GM21825 (cell line): ENCODE data around the gene S100A7A.
"Not testable (repeated sequence)": the region's sequence is repeated elsewhere in the genome, so short reads cannot be mapped to it uniquely, and the experiment has no call there.

Experiments used
- ATAC-seq: cut with Tn5 transposase; IDR thresholded peaks from one replicate; pipeline ENCODE4 v1.9.1; 2021; ENCODE audit warnings: mild to moderate bottlenecking, moderate library complexity; ENCODE audit not compliant: unreplicated experiment

S100A7A gene

GRCh38 chr1:153456396-153456795 is 40.1 kb downstream of the S100A7A start:
- ATAC-seq = no peak

DNA sequence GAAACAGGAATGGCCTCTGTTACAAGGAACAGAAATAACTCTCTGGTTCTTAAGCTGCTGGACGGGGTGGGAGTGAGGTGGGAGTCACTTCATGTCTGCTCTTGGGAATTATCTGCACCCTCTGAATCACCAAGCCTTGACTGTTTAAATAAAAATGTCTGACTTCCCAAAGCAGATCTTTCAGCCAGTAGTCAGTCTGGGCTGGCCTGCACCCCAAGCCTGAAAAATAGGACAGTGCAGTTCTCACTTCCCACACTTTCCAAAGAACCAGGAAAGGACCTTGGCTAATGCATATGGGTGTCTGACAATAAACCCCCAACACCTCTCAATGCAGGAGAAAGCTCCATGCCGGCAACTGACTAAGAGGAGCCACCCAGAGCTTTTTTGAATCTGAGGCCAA is 43.3 kb downstream of the S100A7A start:
- no peak for ATAC-seq

GRCh38 chr1:153460551-153460950 is 44.2 kb downstream of the S100A7A start, which contains the start of gene S100A7:
Gene S100A7 (minus strand): TSS chr1:153460651. CDS start chr1:153459013, 1,638 bp downstream.
- no peak for ATAC-seq

GRCh38 chr1:153462741-153463140 is 46.4 kb downstream of the S100A7A start:
- not testable (repeated sequence) for ATAC-seq

GRCh38 chr1:153465811-153466636 is 49.7 kb downstream of the S100A7A start:
- ATAC-seq = no peak

- ATAC-seq = no peak
Measured at GRCh38 chr1:153466908-153467307, 50.6 kb downstream of the S100A7A start.

DNA sequence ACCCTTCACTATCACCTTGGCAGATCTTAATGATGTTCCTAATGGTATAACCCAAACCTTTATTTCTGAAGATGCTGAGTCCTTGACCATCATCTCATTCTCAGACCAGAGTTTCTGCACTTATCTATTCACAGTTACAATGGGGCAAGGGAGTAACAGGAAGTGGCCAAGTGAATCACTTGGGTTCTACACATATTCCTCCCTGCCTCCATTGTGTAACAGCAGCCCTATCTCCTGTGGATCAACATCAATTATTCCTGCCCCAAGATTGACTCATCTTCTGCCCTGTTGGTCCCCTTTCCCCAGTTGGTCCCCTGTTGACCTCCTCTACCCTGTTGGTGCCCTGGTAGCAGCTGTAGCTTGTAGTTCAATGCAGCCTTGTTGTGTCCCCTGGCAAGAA is 54.4 kb downstream of the S100A7A start:
- ATAC-seq = no peak
